NCI-H1694 treated with DMSO at 0.1 percent for 48 hours (cell line): Measurements from ENCODE around the gene DIRAS3.
"Not testable (repeated sequence)": the region's sequence is repeated elsewhere in the genome, so short reads cannot be mapped to it uniquely, and the experiment has no call there.

Experiments
- DNase-seq: peaks from one replicate; lab custom pipeline; 2025; lab: John Stamatoyannopoulos, UW

The DIRAS3 gene

DNA sequence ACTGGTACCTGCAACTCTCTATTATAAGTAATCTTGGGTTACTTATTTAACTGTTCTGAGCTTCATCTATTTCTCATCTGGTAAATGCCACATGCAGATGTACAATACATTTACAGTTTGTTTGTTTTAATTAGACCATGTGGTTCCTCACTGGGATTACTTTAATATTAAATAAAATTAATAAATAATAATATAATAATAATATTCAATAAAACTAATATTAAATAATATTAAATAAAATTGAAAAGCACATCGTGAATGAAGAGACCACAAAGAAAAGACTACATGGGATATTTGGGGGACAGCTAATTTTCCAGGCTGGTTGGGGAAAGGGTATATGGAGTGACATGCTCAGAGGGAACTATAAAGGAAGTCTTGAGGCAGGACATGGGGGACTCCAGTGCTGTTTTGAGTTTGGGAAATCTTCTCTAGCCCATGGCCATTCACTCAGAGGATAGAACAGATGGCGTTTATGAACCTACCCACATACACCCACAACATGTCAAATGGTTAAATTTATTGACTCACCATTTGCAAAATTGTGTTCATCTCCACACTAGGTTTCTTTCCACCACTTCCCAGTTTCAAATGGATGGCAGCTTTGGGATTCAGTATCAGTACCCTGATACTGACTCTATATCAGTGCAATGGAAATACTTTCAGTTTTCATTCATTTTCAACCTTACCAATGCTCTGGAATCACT, 25.6 kb downstream of the DIRAS3 start:
- DNase-seq: peak; percentile 10

DNA sequence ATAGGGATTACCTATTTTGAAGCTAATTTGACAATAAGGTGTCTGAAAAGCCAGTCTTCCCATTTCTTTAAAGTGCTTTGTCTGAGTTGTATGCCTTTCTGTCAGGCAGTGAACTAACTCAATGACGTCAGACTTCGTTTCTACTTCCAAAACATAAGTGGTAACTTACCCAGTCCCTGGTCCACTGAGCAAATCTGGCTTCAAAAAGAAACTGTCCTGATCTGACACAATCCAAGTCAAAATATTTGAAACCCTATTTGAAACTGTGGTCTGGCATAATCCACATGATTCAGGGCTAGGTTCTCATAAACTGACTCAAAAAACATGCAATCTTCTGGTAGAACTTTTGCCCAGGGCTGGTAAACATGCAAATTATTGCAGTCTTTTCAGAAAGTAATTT, 34.0 kb downstream of the DIRAS3 start:
- no peak for DNase-seq

DNA sequence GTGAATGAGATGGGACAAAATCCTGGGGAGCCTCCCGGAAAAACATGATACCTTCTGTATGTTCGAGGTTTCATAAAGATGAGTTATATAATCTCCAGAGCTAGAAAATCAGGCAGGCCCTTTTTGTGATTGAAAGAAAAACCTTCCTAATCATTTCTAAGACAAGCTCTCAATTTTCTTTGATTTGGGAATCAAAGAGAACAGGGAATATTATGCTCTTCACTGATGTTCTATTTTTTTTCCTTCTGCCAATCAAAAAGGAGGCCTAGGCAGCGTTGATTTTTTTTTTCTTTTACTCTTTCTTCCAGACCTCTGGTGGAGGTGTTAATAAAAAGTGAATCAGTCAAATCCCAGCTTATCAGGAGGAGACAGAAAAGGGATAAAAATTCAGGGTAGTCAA, 34.5 kb downstream of the DIRAS3 start:
- DNase-seq: no peak

DNA sequence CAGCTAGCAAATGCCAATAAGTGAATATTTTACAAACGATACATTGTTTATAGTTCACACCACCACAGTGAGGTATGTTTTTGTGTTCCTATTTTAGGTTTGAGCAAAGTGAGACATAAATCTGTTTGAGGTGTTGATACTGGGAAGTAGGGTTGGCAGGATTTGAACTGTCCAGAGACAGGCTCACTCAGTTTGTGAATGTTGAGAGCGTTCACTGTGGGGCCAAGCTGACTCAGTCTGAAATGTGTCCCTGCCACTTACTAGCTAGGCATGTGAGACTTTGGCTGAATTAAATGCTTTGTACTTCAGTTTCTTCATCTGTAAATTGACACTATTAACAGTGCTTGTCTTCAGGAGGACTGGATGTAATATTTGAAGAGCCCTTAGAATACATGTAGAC, 35.1 kb downstream of the DIRAS3 start:
- no peak for DNase-seq

DNA sequence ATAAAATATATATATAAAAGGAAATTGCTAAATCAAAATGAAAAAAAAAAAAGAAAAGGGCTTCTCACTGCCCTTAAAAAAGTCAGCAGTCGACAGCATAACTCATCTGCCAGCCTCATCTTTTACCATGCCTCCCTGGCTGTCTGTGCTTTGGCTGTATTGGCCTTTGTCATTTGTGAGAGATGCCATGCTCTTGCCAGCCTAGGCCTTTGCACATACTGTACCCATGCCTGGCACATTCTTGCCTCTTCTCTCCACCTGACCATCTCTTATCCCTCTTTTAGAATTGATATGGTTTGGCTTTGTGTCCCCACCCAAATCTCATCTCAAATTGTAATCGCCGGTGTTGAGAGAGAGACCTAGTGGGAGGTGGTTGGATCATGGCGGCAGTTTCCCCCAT, 37.1 kb downstream of the DIRAS3 start:
- no peak for DNase-seq

DNA sequence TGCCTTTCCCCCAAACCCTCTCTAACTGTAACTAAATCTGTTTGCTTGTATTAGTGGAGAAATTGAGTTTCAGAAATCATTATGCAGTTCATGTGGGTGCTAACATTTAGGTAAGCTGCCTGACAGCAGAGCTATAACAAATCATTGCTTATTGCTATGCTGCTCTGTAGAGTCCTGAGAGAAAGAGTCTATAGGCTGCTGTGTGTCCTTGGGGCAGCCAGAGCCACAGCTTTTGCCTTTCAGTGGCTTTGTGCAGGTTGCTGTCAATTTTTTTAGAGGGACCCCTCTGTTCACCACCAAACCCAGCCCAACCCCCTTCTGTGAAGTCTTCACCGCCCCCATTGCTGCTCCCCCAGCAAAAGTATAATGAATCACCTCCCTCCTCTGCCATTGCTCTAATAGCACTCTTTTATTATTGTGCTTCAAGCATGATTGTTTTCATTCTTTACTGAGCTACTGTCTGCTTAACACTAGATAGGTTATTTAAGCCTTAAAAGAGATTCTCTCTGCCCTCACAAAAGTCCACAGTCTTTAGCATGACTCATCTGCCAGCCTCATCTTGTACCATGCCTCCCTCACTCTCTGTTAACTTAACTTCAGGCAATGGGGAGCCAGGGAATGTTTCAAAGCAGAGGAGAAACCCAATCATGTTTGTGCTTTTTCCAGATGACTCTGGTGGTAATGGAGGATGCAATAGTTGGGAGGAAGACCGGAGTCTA, 38.6 kb downstream of the DIRAS3 start:
- no peak for DNase-seq

DNA sequence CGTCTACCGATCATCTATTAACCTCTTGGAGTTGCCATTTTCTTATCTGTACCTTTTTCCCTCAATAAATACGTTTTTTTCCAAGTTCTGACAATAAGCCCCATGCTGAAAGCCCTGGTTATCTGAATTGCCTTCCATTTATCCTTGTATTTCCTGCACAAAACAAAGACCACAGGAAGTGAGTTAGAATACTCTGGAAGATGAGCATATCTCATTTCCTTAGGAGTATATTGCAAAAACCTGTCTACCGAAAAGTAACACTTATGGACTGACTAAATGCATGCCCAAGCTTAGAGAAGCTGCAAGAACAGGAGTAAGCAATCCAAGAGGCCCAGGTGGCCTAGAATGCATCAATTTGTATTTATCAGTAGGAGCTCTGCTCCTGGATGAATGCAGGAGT, 39.9 kb downstream of the DIRAS3 start:
- no peak for DNase-seq

DNA sequence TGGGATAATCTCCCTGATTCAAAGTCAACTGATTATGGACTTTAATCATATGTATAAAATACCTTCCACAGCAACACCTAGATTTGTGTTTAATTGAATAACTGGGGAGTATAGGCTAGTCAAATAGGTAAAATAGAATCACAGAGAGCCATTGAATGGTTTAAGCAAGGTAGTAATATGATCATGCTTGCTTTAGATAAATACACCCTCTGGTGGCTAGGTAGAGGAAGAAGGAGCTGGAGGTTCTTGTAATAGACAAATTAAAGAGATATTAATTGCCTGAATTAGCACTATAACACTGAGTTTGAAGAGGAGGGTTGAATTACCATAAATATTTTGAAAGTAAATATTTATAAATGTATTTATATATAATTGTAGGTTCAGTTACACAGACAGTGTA, 40.3 kb downstream of the DIRAS3 start:
- DNase-seq: peak; percentile 59

DNA sequence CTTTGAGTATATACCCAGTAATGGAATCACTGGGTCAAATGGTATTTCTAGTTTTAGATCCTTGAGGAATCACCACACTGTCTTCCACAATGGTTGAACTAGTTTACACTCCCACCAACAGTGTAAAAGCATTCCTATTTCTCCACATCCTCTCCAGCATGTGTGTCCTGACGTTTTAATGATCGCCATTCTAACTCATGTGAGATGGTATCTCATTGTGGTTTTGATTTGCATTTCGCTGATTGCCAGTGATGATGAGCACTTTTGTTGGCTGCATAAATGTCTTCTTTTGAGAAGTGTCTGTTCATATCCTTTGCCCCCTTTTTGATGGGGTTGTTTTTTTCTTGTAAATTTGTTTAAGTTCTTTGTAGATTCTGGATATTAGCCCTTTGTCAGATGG, 46.8 kb downstream of the DIRAS3 start:
- not testable (repeated sequence) for DNase-seq

DNA sequence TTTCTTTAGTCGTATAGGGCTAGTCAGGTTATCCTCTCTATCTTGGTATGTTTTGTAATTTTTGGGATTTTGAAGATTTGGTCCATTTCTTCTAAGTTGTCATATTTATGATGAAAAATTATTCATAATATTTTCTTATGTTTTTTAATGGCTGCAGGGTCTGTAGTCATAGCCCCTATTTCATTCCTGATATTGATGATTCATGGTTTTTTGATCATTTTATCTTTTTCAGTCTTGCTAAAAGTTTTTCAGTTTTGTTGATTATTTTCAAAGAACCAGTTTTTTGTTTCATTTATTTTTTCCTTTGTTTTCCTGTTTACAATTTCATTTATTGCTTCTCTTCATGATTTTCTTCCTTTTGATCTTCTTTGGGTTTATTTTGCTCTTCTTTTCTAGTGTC, 50.2 kb downstream of the DIRAS3 start:
- DNase-seq: no peak

DNA sequence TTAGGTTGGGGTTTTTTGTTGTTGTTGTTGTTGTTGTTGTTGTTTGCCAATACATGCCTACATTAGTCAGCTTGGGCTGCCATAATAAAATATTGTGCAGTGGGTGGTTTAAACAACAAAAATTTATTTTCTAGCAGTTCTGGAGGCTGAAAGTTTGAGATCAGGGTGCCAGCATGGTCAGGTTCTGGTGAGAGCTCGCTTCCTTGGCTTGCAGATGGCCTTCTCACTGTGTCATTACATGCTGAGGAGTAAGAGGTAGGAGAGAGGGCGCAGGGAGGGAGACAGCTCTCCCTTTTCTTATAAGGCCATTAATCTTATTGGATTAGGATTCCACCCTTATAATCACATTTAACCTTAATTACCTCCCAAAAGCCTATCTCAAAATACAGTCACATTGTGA, 52.7 kb downstream of the DIRAS3 start:
- DNase-seq: no peak
